Prostate gland (tissue), 2 donors: ENCODE results near the gene PCBP4.

ENCODE experiments used
- CTCF ChIP-seq, 4 experiments: fragments of 200-600 bp in 2 of 4; fragments of 450-650 bp in 2 of 4; sonication (generic) in 2 of 4; IDR thresholded peaks; 1 replicate in 3 of 4; 2 replicates in 1 of 4; pipeline ENCODE4 v1.5.1; 2016 to 2019; ENCODE audit warnings: antibody characterized with exemption in 4 of 4, mild to moderate bottlenecking in 2 of 4, moderate library complexity in 2 of 4
- POLR2A ChIP-seq: fragments of 450-650 bp; IDR thresholded peaks from one replicate; pipeline ENCODE4 v1.6.1; 2016; ENCODE audit warnings: antibody characterized with exemption, mild to moderate bottlenecking
- POLR2AphosphoS5 ChIP-seq: sonication (generic); formaldehyde crosslinking; IDR thresholded peaks from one replicate; pipeline ENCODE4 v1.6.1; 2017; ENCODE audit warnings: antibody characterized with exemption

- TF ChIP-seq POLR2AphosphoS5 (no peak), CTCF (IDR thresholded peaks at IDR 0.05) (no peak), POLR2A (no peak)
Measured at GRCh38 chr3:51962854-51963530, 4.3 kb downstream of the PCBP4 start.
